ENCODE data around the gene CYTH1.

Gene CYTH1

GRCh38 chr17:78643326-78643725, 138.7 kb downstream of the CYTH1 start:
- Histone ChIP-seq H3K9me3 (ENCODE audit: control insufficient read depth, low read length) (no peaks in the 10 kb centered on the region), H3K27me3 (ENCODE audit: control insufficient read depth, insufficient read depth, low read length, poor library complexity, severe bottlenecking) (no peaks in the 10 kb centered on the region), H3K36me3 (ENCODE audit: control insufficient read depth, insufficient read depth, low read length) (no peaks in the 10 kb centered on the region), H3K4me1 (ENCODE audit: control insufficient read depth, insufficient read depth, low read length) (no peaks in the 10 kb centered on the region), H3K4me3 (ENCODE audit: insufficient read depth, low read depth, low read length) (no peak overlapping the region), H3K27ac (ENCODE audit: insufficient read depth, low read depth, low read length, poor library complexity, severe bottlenecking) (no peak overlapping the region)
- 88 to 89% methylated on average over 13 of the region's 13 CpGs for whole genome bisulfite sequencing, 2 experiments

- Histone ChIP-seq H3K9me3 (ENCODE audit: control insufficient read depth, low read length) (no peaks in the 10 kb centered on the region), H3K4me1 (ENCODE audit: control insufficient read depth, insufficient read depth, low read length) (no peaks in the 10 kb centered on the region), H3K27me3 (ENCODE audit: control insufficient read depth, insufficient read depth, low read length, poor library complexity, severe bottlenecking) (no peaks in the 10 kb centered on the region), H3K27ac (ENCODE audit: insufficient read depth, low read depth, low read length, poor library complexity, severe bottlenecking) (no peak overlapping the region), H3K36me3 (ENCODE audit: control insufficient read depth, insufficient read depth, low read length) (no peaks in the 10 kb centered on the region), H3K4me3 (ENCODE audit: insufficient read depth, low read depth, low read length) (no peak overlapping the region)
- no CpG with 5 or more reads among the region's 1 CpG for WGBS, 2 experiments
Observed at GRCh38 chr17:78642707-78643106, 139.4 kb downstream of the CYTH1 start.

- no peak overlapping the region for H3K27ac ChIP-seq (ENCODE audit: insufficient read depth, low read depth, low read length, poor library complexity, severe bottlenecking)
- H3K4me3 ChIP-seq (ENCODE audit: insufficient read depth, low read depth, low read length), result no peak overlapping the region
- H3K36me3 ChIP-seq (ENCODE audit: control insufficient read depth, insufficient read depth, low read length), result no peaks in the 10 kb centered on the region
- no peaks in the 10 kb centered on the region for H3K4me1 ChIP-seq (ENCODE audit: control insufficient read depth, insufficient read depth, low read length)
- 94 to 96% methylated on average over 18 of the region's 18 CpGs for WGBS, 2 experiments
- no peaks in the 10 kb centered on the region for H3K27me3 ChIP-seq (ENCODE audit: control insufficient read depth, insufficient read depth, low read length, poor library complexity, severe bottlenecking)
- H3K9me3 ChIP-seq (ENCODE audit: control insufficient read depth, low read length), result no peaks in the 10 kb centered on the region
Observed at GRCh38 chr17:78641666-78642065, 140.4 kb downstream of the CYTH1 start.

GRCh38 chr17:78641243-78641642, 140.8 kb downstream of the CYTH1 start:
- H3K4me1 ChIP-seq (ENCODE audit: control insufficient read depth, insufficient read depth, low read length), result no peaks in the 10 kb centered on the region
- no peak overlapping the region for H3K27ac ChIP-seq (ENCODE audit: insufficient read depth, low read depth, low read length, poor library complexity, severe bottlenecking)
- WGBS, 2 experiments, result 87 to 88% methylated on average over 6 of the region's 6 CpGs
- H3K9me3 ChIP-seq (ENCODE audit: control insufficient read depth, low read length), result no peaks in the 10 kb centered on the region
- H3K27me3 ChIP-seq (ENCODE audit: control insufficient read depth, insufficient read depth, low read length, poor library complexity, severe bottlenecking), result no peaks in the 10 kb centered on the region
- H3K4me3 ChIP-seq (ENCODE audit: insufficient read depth, low read depth, low read length), result no peak overlapping the region
- no peaks in the 10 kb centered on the region for H3K36me3 ChIP-seq (ENCODE audit: control insufficient read depth, insufficient read depth, low read length)

- no peaks in the 10 kb centered on the region for H3K27me3 ChIP-seq (ENCODE audit: control insufficient read depth, insufficient read depth, low read length, poor library complexity, severe bottlenecking)
- no peaks in the 10 kb centered on the region for H3K36me3 ChIP-seq (ENCODE audit: control insufficient read depth, insufficient read depth, low read length)
- no peak overlapping the region for H3K27ac ChIP-seq (ENCODE audit: insufficient read depth, low read depth, low read length, poor library complexity, severe bottlenecking)
- no peaks in the 10 kb centered on the region for H3K9me3 ChIP-seq (ENCODE audit: control insufficient read depth, low read length)
- 78 to 84% methylated on average over 4 of the region's 4 CpGs for WGBS, 2 experiments
- no peaks in the 10 kb centered on the region for H3K4me1 ChIP-seq (ENCODE audit: control insufficient read depth, insufficient read depth, low read length)
- no peak overlapping the region for H3K4me3 ChIP-seq (ENCODE audit: insufficient read depth, low read depth, low read length)
Observed at GRCh38 chr17:78640700-78641099, 141.4 kb downstream of the CYTH1 start.

- H3K36me3 ChIP-seq (ENCODE audit: control insufficient read depth, insufficient read depth, low read length), result no peaks in the 10 kb centered on the region
- H3K9me3 ChIP-seq (ENCODE audit: control insufficient read depth, low read length), result no peaks in the 10 kb centered on the region
- H3K4me1 ChIP-seq (ENCODE audit: control insufficient read depth, insufficient read depth, low read length), result no peaks in the 10 kb centered on the region
- H3K27ac ChIP-seq (ENCODE audit: insufficient read depth, low read depth, low read length, poor library complexity, severe bottlenecking), result no peak overlapping the region
- no peak overlapping the region for H3K4me3 ChIP-seq (ENCODE audit: insufficient read depth, low read depth, low read length)
- 89 to 92% methylated on average over 14 to 15 of the region's 16 CpGs for WGBS, 2 experiments
- H3K27me3 ChIP-seq (ENCODE audit: control insufficient read depth, insufficient read depth, low read length, poor library complexity, severe bottlenecking), result no peaks in the 10 kb centered on the region
Observed at GRCh38 chr17:78637643-78638420, 144.2 kb downstream of the CYTH1 start.

GRCh38 chr17:78637146-78637545, 144.9 kb downstream of the CYTH1 start:
- no peak overlapping the region for H3K27ac ChIP-seq (ENCODE audit: insufficient read depth, low read depth, low read length, poor library complexity, severe bottlenecking)
- H3K27me3 ChIP-seq (ENCODE audit: control insufficient read depth, insufficient read depth, low read length, poor library complexity, severe bottlenecking), result no peaks in the 10 kb centered on the region
- 90 to 92% methylated on average over 11 of the region's 11 CpGs for WGBS, 2 experiments
- H3K36me3 ChIP-seq (ENCODE audit: control insufficient read depth, insufficient read depth, low read length), result no peaks in the 10 kb centered on the region
- H3K4me1 ChIP-seq (ENCODE audit: control insufficient read depth, insufficient read depth, low read length), result no peaks in the 10 kb centered on the region
- no peak overlapping the region for H3K4me3 ChIP-seq (ENCODE audit: insufficient read depth, low read depth, low read length)
- H3K9me3 ChIP-seq (ENCODE audit: control insufficient read depth, low read length), result no peaks in the 10 kb centered on the region

- Histone ChIP-seq H3K9me3 (ENCODE audit: control insufficient read depth, low read length) (no peaks in the 10 kb centered on the region), H3K27ac (ENCODE audit: insufficient read depth, low read depth, low read length, poor library complexity, severe bottlenecking) (no peak overlapping the region), H3K4me3 (ENCODE audit: insufficient read depth, low read depth, low read length) (no peak overlapping the region), H3K36me3 (ENCODE audit: control insufficient read depth, insufficient read depth, low read length) (no peaks in the 10 kb centered on the region), H3K27me3 (ENCODE audit: control insufficient read depth, insufficient read depth, low read length, poor library complexity, severe bottlenecking) (no peaks in the 10 kb centered on the region), H3K4me1 (ENCODE audit: control insufficient read depth, insufficient read depth, low read length) (no peaks in the 10 kb centered on the region)
- WGBS, 2 experiments, result 86 to 93% methylated on average over 4 of the region's 4 CpGs
Observed at GRCh38 chr17:78634154-78634553, 147.9 kb downstream of the CYTH1 start.

- no peaks in the 10 kb centered on the region for H3K36me3 ChIP-seq (ENCODE audit: control insufficient read depth, insufficient read depth, low read length)
- H3K4me3 ChIP-seq (ENCODE audit: insufficient read depth, low read depth, low read length), result no peak overlapping the region
- WGBS, 2 experiments, result 94 to 95% methylated on average over 23 of the region's 23 CpGs
- no peaks in the 10 kb centered on the region for H3K4me1 ChIP-seq (ENCODE audit: control insufficient read depth, insufficient read depth, low read length)
- no peaks in the 10 kb centered on the region for H3K27me3 ChIP-seq (ENCODE audit: control insufficient read depth, insufficient read depth, low read length, poor library complexity, severe bottlenecking)
- H3K27ac ChIP-seq (ENCODE audit: insufficient read depth, low read depth, low read length, poor library complexity, severe bottlenecking), result no peak overlapping the region
- H3K9me3 ChIP-seq (ENCODE audit: control insufficient read depth, low read length), result no peaks in the 10 kb centered on the region
Observed at GRCh38 chr17:78629436-78629995, 152.6 kb downstream of the CYTH1 start.

GRCh38 chr17:78628547-78629435, 153.3 kb downstream of the CYTH1 start:
- Histone ChIP-seq H3K27me3 (ENCODE audit: control insufficient read depth, insufficient read depth, low read length, poor library complexity, severe bottlenecking) (no peaks in the 10 kb centered on the region), H3K4me3 (ENCODE audit: insufficient read depth, low read depth, low read length) (no peak overlapping the region), H3K36me3 (ENCODE audit: control insufficient read depth, insufficient read depth, low read length) (no peaks in the 10 kb centered on the region), H3K4me1 (ENCODE audit: control insufficient read depth, insufficient read depth, low read length) (no peaks in the 10 kb centered on the region), H3K27ac (ENCODE audit: insufficient read depth, low read depth, low read length, poor library complexity, severe bottlenecking) (no peak overlapping the region), H3K9me3 (ENCODE audit: control insufficient read depth, low read length) (no peaks in the 10 kb centered on the region)
- WGBS, 2 experiments, result 93% methylated on average over 30 of the region's 30 CpGs

Data from ectodermal cell (in vitro differentiated cells).